OCI-LY3 (cell line): ENCODE measurements around the gene DAB2.

Experiments used
- H2AFZ ChIP-seq: fragments of 200-600, 300-600 bp; shearing (Covaris generic); 2 replicates; pipeline ENCODE4 v1.6.0; 2014; ENCODE audit warnings: antibody characterized with exemption, low read depth, low read length
- H3K27ac ChIP-seq: fragments of 200-600, 300-600 bp; sonication (generic); 2 replicates; pipeline ENCODE4 v1.5.1; 2014; ENCODE audit warnings: mild to moderate bottlenecking, low read length, moderate library complexity, mixed read lengths
- H3K27me3 ChIP-seq: fragments of 200-600, 300-600 bp; sonication (generic); 2 replicates; pipeline ENCODE4 v1.6.1; 2014; ENCODE audit warnings: low read depth, low read length, mixed read lengths
- H3K36me3 ChIP-seq: fragments of 200-600, 300-600 bp; sonication (generic); replicated peaks from 2 replicates; pipeline ENCODE3; 2014; ENCODE audit warnings: low read depth, low read length, mixed read lengths
- H3K4me1 ChIP-seq: fragments of 300-600, 200-600 bp; sonication (generic); 2 replicates; pipeline ENCODE4 v1.6.1; 2014; ENCODE audit warnings: low read length, mixed read lengths
- H3K4me2 ChIP-seq: fragments of 200-600, 300-600 bp; sonication (generic); 2 replicates; pipeline ENCODE4 v1.6.1; 2014; ENCODE audit warnings: low read length, mixed read lengths
- H3K4me3 ChIP-seq: fragments of 300-600, 200-600 bp; sonication (generic); 2 replicates; pipeline ENCODE4 v1.5.1; 2014; ENCODE audit warnings: antibody characterized with exemption, mild to moderate bottlenecking, low read length, moderate library complexity
- H3K79me2 ChIP-seq: fragments of 300-600, 200-600 bp; shearing (Covaris generic); 2 replicates; pipeline ENCODE4 v1.6.1; 2014; ENCODE audit warnings: mild to moderate bottlenecking, low read length, mixed read lengths
- H3K9ac ChIP-seq: fragments of 300-600, 200-600 bp; shearing (Covaris generic); 2 replicates; pipeline ENCODE4 v1.6.0; 2014; ENCODE audit warnings: mild to moderate bottlenecking, low read length, moderate library complexity
- H3K9me3 ChIP-seq: fragments of 200-600, 300-600 bp; shearing (Covaris generic); 2 replicates; pipeline ENCODE4 v1.6.1; 2014; ENCODE audit warnings: low read length, mixed read lengths; ENCODE audit not compliant: insufficient read depth
- H4K20me1 ChIP-seq: fragments of 200-600, 300-600 bp; sonication (generic); 2 replicates; pipeline ENCODE4 v1.6.1; 2016; ENCODE audit warnings: low read length, mixed read lengths; ENCODE audit not compliant: insufficient read depth
- EZH2phosphoT487 ChIP-seq: fragments of 200-600 bp; shearing (Covaris generic); IDR thresholded peaks from 2 replicates; pipeline ENCODE4 v1.6.1; 2018; ENCODE audit warnings: antibody characterized with exemption, mixed run types, low read depth
- TF ChIP-seq, protein P1 (sequence below): fragments of 200-600, 300-600 bp; sonication (generic); IDR thresholded peaks from 2 replicates; pipeline ENCODE4 v1.5.1; 2014; ENCODE audit warnings: antibody characterized with exemption, low read length, low read depth

DAB2 gene

DNA sequence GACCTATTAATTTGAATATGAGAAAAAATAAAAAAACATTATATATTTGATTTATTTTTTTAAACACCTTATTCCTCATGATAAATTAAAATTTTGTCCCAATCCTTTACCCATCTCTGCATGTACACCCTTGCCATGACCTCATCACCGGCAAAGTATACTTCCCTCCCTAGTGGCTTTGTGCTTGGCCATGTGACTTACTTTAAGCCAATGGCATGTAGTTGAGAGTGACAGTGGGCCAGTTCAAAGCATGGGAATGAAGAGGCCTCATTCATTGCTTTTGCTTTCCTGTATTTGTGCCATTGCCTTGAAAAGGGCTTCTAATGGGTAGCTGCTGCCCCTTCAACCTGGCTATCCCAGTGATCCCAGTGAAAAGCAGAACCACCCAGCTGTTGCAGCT, 91.7 kb downstream of the DAB2 start:
- no peak overlapping the region for H3K9ac ChIP-seq
- H4K20me1 ChIP-seq: no peaks in the 10 kb centered on the region
- H3K27ac ChIP-seq: no peak overlapping the region
- no peak overlapping the region for H3K4me2 ChIP-seq
- no peaks in the 10 kb centered on the region for H3K36me3 ChIP-seq
- H3K79me2 ChIP-seq: no peaks in the 10 kb centered on the region
- no peaks in the 10 kb centered on the region for H3K27me3 ChIP-seq
- no peak overlapping the region for H2AFZ ChIP-seq
- H3K4me1 ChIP-seq: peaks cover 5% of the 10 kb centered on the region; the same call in 1 of the 2 replicates
- no peaks in the 10 kb centered on the region for H3K9me3 ChIP-seq
- H3K4me3 ChIP-seq: no peak overlapping the region
- TF ChIP-seq EZH2phosphoT487: no peak
- TF ChIP-seq, protein P1, sequence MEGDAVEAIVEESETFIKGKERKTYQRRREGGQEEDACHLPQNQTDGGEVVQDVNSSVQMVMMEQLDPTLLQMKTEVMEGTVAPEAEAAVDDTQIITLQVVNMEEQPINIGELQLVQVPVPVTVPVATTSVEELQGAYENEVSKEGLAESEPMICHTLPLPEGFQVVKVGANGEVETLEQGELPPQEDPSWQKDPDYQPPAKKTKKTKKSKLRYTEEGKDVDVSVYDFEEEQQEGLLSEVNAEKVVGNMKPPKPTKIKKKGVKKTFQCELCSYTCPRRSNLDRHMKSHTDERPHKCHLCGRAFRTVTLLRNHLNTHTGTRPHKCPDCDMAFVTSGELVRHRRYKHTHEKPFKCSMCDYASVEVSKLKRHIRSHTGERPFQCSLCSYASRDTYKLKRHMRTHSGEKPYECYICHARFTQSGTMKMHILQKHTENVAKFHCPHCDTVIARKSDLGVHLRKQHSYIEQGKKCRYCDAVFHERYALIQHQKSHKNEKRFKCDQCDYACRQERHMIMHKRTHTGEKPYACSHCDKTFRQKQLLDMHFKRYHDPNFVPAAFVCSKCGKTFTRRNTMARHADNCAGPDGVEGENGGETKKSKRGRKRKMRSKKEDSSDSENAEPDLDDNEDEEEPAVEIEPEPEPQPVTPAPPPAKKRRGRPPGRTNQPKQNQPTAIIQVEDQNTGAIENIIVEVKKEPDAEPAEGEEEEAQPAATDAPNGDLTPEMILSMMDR: no peak

DNA sequence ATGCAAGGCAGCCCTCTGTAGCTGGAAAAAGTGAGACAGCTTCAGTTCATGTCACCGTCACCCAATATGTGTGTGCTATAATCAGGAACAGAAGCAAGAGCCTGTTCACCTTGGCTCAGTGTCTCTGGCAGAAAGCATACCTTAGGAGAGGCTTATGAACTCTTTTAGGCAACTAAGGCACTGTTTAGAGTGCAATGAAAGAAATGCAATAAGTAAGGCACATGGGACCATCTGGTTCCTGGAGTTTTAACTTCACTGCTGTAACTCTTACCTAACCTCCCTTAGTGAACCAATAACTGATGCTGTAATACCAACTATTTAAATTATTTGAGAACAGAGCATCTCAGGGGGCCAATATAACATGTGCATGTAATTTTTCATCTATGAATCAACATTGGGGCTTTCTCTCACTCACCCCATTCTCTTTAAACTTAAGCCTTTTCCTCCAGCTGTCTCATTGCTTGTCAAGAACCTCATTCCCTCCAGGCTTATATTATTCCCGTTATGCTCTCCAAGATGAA, 92.9 kb downstream of the DAB2 start:
- H3K27ac ChIP-seq: no peak overlapping the region
- no peak overlapping the region for H3K4me3 ChIP-seq
- no peaks in the 10 kb centered on the region for H3K79me2 ChIP-seq
- H3K27me3 ChIP-seq: no peaks in the 10 kb centered on the region
- H3K9ac ChIP-seq: no peak overlapping the region
- TF ChIP-seq, protein P1: no peak
- H4K20me1 ChIP-seq: no peaks in the 10 kb centered on the region
- H3K36me3 ChIP-seq: no peaks in the 10 kb centered on the region
- H3K9me3 ChIP-seq: no peaks in the 10 kb centered on the region
- H3K4me1 ChIP-seq: no peaks in the 10 kb centered on the region
- no peak overlapping the region for H2AFZ ChIP-seq
- no peak overlapping the region for H3K4me2 ChIP-seq

DNA sequence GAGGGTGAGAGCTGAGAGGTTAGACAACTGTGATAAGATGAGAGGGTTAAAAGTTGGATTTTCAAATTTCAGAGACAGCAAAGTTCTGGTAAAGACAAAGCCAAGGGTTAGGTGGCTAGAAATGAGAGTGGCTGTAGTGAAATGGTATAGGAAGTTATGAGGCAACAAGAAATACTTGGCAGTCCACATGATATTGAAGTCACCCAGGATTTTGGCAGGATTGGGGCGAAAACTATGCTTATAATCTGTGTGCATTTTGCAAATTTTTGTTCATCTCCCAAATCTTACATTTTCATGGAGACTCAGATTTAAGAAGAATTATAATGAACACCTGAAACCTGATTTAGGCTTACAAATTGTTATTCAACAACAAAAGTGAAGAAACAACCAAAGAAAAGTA, 96.0 kb downstream of the DAB2 start:
- no peak overlapping the region for H3K9ac ChIP-seq
- no peaks in the 10 kb centered on the region for H3K27me3 ChIP-seq
- no peak for TF ChIP-seq EZH2phosphoT487
- TF ChIP-seq, protein P1: no peak
- H3K36me3 ChIP-seq: no peaks in the 10 kb centered on the region
- H3K4me3 ChIP-seq: no peak overlapping the region
- no peaks in the 10 kb centered on the region for H3K9me3 ChIP-seq
- no peak overlapping the region for H3K27ac ChIP-seq
- no peak overlapping the region for H3K4me2 ChIP-seq
- H4K20me1 ChIP-seq: no peaks in the 10 kb centered on the region
- no peaks in the 10 kb centered on the region for H3K79me2 ChIP-seq
- no peaks in the 10 kb centered on the region for H3K4me1 ChIP-seq
- H2AFZ ChIP-seq: no peak overlapping the region

DNA sequence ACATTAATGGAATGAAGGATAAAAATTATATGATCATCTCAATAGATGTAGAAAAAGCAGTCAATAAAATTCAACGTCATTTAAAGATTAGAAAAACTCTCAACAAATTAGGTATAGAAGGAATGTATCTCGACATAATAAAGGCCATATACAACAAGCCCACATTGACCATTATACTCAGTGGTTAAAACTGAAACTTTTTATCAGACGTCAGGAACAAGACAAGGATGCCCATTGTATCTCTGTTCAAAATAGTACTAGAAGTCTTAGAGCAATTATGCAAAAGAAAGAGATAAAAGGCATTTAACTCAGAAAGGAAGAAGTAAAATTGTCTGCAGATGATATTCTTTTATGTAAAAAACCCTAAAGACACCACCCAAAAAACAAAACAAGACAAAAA, 101.2 kb downstream of the DAB2 start:
- no peaks in the 10 kb centered on the region for H4K20me1 ChIP-seq
- no peak overlapping the region for H3K9ac ChIP-seq
- TF ChIP-seq EZH2phosphoT487: no peak
- TF ChIP-seq, protein P1: no peak
- no peaks in the 10 kb centered on the region for H3K36me3 ChIP-seq
- H3K27ac ChIP-seq: no peak overlapping the region
- no peaks in the 10 kb centered on the region for H3K27me3 ChIP-seq
- no peaks in the 10 kb centered on the region for H3K79me2 ChIP-seq
- no peaks in the 10 kb centered on the region for H3K4me1 ChIP-seq
- H3K4me3 ChIP-seq: no peak overlapping the region
- no peak overlapping the region for H2AFZ ChIP-seq
- H3K9me3 ChIP-seq: no peaks in the 10 kb centered on the region
- no peak overlapping the region for H3K4me2 ChIP-seq
